ENCODE results near the gene PSMD1.

Gene PSMD1

DNA sequence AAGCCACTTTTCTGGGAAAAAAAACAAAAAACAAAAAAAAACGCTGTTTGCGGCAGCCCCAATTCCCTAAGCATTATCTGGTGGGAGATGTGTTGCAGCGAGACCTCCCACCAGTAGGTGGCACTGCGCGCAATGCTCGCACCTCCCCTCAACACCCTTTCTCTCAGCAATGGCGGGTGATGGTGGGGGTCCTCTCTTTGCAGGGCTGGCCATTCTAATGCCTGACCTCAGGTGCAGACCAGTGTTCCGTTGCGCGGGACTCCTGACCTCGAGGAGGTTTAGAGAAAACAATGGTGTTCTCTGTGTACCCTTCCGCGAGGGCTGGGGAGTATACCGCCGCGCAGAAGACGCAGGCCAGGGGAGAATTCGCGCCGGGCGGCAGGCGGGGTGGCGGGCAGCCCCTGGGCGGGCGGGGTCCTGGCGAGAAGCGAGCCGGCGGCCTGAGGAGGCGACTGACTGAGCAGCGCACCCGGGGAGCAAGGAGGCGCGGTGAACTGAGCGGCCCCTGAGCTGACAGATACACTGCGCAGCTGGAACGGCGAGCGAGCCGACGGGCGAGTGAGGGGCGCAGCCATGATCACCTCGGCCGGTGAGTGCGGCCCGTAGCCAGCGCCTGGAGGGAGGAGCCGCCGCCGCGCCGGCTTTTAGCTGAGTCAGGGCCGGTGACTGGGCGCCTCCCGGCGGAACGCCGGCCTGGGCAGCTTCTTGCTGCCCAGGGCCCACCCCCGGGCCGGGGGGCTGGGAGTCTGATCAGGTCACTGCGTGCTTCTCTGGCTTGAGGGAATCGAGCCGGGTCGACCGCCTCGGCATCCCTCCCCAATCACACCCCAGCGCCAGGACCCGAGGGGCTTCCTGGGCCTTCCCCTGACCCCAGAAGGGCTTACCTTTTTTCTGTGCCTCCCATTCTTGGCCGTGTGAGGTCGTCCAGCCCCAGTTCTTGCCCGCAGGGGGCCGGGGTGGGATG, at the start of gene PSMD1:
Gene PSMD1, plus strand, starts transcription at position 415 of the 964 bp plus-strand sequence. Its CDS starts 159 bp downstream, at position 574.
- Histone ChIP-seq H3K27ac (ENCODE audit: low read length) (peak within 1 kb of the TSS; percentile 98), H3K79me2 (ENCODE audit: insufficient read depth, low read length) (peaks cover 51% of the 10 kb centered on the region), H3K9me3 (ENCODE audit: insufficient read depth, low read length, severe bottlenecking) (no peaks in the 10 kb centered on the region), H3K4me1 (ENCODE audit: insufficient read depth, low read length) (peaks cover 52% of the 10 kb centered on the region), H2AFZ (ENCODE audit: low read depth, low read length) (peak within 1 kb of the TSS; percentile 95), H3K4me3 (ENCODE audit: low read depth in 1 of 2, low read length in 2 of 2) (peak within 1 kb of the TSS; percentile 62 to 74), H3K9ac (ENCODE audit: low read depth, low read length) (peak within 1 kb of the TSS; percentile 78), H3K27me3 (ENCODE audit: insufficient read depth, low read length, poor library complexity) (no peaks in the 10 kb centered on the region), H3K4me2 (ENCODE audit: insufficient read depth, low read length) (peak within 1 kb of the TSS; percentile 82), H3K36me3 (ENCODE audit: insufficient read depth, low read length) (peaks cover 14% of the 10 kb centered on the region), H4K20me1 (ENCODE audit: insufficient read depth, low read length) (peaks cover 46% of the 10 kb centered on the region; the same call in 1 of the 2 replicates)
- no peak for TF ChIP-seq EZH2 (IDR thresholded peaks at IDR 0.05; ENCODE audit: borderline replicate concordance, low read depth, low read length, severe bottlenecking)
- TF ChIP-seq, protein P1, sequence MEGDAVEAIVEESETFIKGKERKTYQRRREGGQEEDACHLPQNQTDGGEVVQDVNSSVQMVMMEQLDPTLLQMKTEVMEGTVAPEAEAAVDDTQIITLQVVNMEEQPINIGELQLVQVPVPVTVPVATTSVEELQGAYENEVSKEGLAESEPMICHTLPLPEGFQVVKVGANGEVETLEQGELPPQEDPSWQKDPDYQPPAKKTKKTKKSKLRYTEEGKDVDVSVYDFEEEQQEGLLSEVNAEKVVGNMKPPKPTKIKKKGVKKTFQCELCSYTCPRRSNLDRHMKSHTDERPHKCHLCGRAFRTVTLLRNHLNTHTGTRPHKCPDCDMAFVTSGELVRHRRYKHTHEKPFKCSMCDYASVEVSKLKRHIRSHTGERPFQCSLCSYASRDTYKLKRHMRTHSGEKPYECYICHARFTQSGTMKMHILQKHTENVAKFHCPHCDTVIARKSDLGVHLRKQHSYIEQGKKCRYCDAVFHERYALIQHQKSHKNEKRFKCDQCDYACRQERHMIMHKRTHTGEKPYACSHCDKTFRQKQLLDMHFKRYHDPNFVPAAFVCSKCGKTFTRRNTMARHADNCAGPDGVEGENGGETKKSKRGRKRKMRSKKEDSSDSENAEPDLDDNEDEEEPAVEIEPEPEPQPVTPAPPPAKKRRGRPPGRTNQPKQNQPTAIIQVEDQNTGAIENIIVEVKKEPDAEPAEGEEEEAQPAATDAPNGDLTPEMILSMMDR (IDR thresholded peaks at IDR 0.05; ENCODE audit: borderline replicate concordance, extremely low read depth, low read length, poor library complexity, severe bottlenecking), result peak; percentile 98
- peak; percentile 73 for ATAC-seq (ENCODE audit: insufficient read depth, low read depth)
- DNase-seq, result peak; percentile 94

DNA sequence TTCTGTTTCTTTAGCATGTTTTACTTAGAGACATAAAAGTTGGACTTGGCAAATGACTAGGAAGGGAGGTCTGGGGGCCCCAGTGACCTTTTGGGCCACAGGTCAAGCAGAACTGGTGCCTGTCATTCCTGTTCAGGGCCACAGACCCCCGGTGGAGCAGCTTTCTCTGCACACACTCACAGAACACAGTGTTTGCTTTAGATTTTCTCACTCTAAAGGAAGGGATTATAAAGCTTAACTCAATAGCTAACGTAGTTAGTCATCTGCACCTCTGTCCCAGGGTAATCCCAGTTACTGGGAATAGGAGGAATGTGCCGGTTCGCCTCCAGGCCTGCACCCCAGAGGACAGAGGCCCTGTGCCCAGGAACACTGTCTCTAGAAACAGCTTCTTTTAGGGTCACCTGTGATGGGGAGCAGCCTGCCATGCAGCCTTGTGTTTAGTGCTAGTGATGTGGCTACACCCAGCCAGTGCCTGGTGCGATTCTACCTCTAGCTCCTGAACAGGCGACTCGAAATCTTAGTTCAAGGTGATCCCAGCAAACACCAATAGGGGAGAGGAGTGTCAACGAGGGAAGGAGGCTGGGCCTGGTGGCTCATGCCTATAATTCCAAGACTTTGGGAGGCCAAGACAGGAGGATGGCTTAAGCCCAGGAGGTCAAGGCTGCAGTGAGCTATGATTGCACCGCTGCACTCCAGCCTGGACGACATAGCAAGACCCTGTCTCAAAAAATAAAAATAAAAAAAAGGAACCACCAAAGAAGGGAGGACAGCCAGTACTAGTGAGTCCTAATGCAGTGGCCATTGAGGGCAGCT, 49.2 kb upstream of the PSMD1 start:
- TF ChIP-seq EZH2 (IDR thresholded peaks at IDR 0.05; ENCODE audit: borderline replicate concordance, low read depth, low read length, severe bottlenecking), result no peak
- TF ChIP-seq, protein P1 (IDR thresholded peaks at IDR 0.05; ENCODE audit: borderline replicate concordance, extremely low read depth, low read length, poor library complexity, severe bottlenecking), result no peak
- no peaks in the 10 kb centered on the region for H3K79me2 ChIP-seq (ENCODE audit: insufficient read depth, low read length)
- H3K4me3 ChIP-seq (ENCODE audit: low read depth in 1 of 2, low read length in 2 of 2), result no peak overlapping the region
- H3K27me3 ChIP-seq (ENCODE audit: insufficient read depth, low read length, poor library complexity), result peaks cover 13% of the 10 kb centered on the region
- no peak overlapping the region for H2AFZ ChIP-seq (ENCODE audit: low read depth, low read length)
- ATAC-seq (ENCODE audit: insufficient read depth, low read depth), result no peak
- H3K4me2 ChIP-seq (ENCODE audit: insufficient read depth, low read length), result no peak overlapping the region
- no peak overlapping the region for H3K9ac ChIP-seq (ENCODE audit: low read depth, low read length)
- H3K4me1 ChIP-seq (ENCODE audit: insufficient read depth, low read length), result no peaks in the 10 kb centered on the region
- H3K36me3 ChIP-seq (ENCODE audit: insufficient read depth, low read length), result no peaks in the 10 kb centered on the region
- H3K27ac ChIP-seq (ENCODE audit: low read length), result no peak overlapping the region
- no peaks in the 10 kb centered on the region for H4K20me1 ChIP-seq (ENCODE audit: insufficient read depth, low read length)
- no peak for DNase-seq
- H3K9me3 ChIP-seq (ENCODE audit: insufficient read depth, low read length, severe bottlenecking), result peaks cover 4% of the 10 kb centered on the region

DNA sequence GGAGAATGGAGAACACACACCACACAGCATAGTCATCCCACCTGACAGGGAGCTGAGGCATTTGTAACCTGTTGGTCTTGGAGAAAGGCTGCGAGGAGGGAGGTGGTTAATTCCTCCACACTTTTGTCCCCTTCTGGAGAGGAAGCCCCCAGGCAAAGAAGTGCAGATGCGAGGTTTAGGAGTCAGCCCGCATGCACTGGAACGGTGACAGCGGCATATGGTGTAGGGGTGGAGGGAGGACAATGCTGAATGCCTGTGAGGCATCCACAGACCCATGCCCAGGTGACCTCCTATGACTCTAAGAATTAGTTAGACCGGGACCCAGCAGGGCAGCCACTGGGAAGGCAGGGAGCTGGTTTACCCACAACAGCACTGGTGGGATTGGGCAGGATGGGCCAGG, 48.5 kb upstream of the PSMD1 start:
- Histone ChIP-seq H4K20me1 (ENCODE audit: insufficient read depth, low read length) (no peaks in the 10 kb centered on the region), H3K9me3 (ENCODE audit: insufficient read depth, low read length, severe bottlenecking) (peaks cover 4% of the 10 kb centered on the region), H2AFZ (ENCODE audit: low read depth, low read length) (no peak overlapping the region), H3K79me2 (ENCODE audit: insufficient read depth, low read length) (no peaks in the 10 kb centered on the region), H3K4me3 (ENCODE audit: low read depth in 1 of 2, low read length in 2 of 2) (no peak overlapping the region), H3K4me1 (ENCODE audit: insufficient read depth, low read length) (no peaks in the 10 kb centered on the region), H3K4me2 (ENCODE audit: insufficient read depth, low read length) (no peak overlapping the region), H3K27ac (ENCODE audit: low read length) (no peak overlapping the region), H3K27me3 (ENCODE audit: insufficient read depth, low read length, poor library complexity) (peaks cover 18% of the 10 kb centered on the region), H3K36me3 (ENCODE audit: insufficient read depth, low read length) (no peaks in the 10 kb centered on the region), H3K9ac (ENCODE audit: low read depth, low read length) (no peak overlapping the region)
- ATAC-seq (ENCODE audit: insufficient read depth, low read depth) (no peak), DNase-seq (no peak)
- TF ChIP-seq, protein P1 (IDR thresholded peaks at IDR 0.05; ENCODE audit: borderline replicate concordance, extremely low read depth, low read length, poor library complexity, severe bottlenecking), result no peak
- TF ChIP-seq EZH2 (IDR thresholded peaks at IDR 0.05; ENCODE audit: borderline replicate concordance, low read depth, low read length, severe bottlenecking), result no peak

Measured in DND-41 (cell line).